Gastroesophageal sphincter (tissue), 4 donors: ENCODE results near the gene CGREF1. TPM values are rescaled to one million over a fixed set of nuclear protein-coding genes. Genes with fewer than 3 reads are reported as not detected.
"Not testable (repeated sequence)": the region's sequence is repeated elsewhere in the genome, so short reads cannot be mapped to it uniquely, and the experiment has no call there.

Source experiments
- ATAC-seq: fragments of 150-250 bp; one replicate; pipeline ENCODE4 v1.9.1; 2016; ENCODE audit warnings: mild to moderate bottlenecking, moderate library complexity
- H3K27ac ChIP-seq, 4 donors: fragments of 200-600 bp; sonication (generic) in 3 of 4; 1 replicate in 3 of 4; 2 replicates in 1 of 4; pipeline ENCODE4 v1.5.1; 2016 to 2019
- H3K27me3 ChIP-seq: fragments of 200-600 bp; sonication (generic); one replicate; pipeline ENCODE4 v1.5.1; 2019
- H3K36me3 ChIP-seq, 2 donors: fragments of 200-600 bp; sonication (generic); one replicate each; pipeline ENCODE4 v1.5.1; 2019; ENCODE audit warnings: control low read depth in 1 of 2
- H3K4me1 ChIP-seq, 3 donors: fragments of 200-600 bp; sonication (generic); 1 replicate in 2 of 3; 2 replicates in 1 of 3; pipeline ENCODE4 v1.5.1; 2016 to 2019; ENCODE audit warnings: control low read depth in 2 of 3
- H3K4me3 ChIP-seq, 2 donors: fragments of 200-600 bp; sonication (generic); one replicate each; pipeline ENCODE4 v1.5.1; 2019; ENCODE audit warnings: mild to moderate bottlenecking in 1 of 2, moderate library complexity in 1 of 2
- H3K9me3 ChIP-seq, 3 donors: fragments of 200-600 bp; sonication (generic); one replicate each; pipeline ENCODE4 v1.5.1; 2017 to 2019; ENCODE audit warnings: control low read depth in 2 of 3
- EP300 ChIP-seq: sonication (generic); formaldehyde crosslinking; IDR thresholded peaks from one replicate; pipeline ENCODE4 v1.6.1; 2017; ENCODE audit warnings: antibody characterized with exemption, mild to moderate bottlenecking
- POLR2A ChIP-seq, 2 donors: fragments of 450-650 bp; IDR thresholded peaks; one replicate each; pipeline ENCODE4 v1.6.1; 2017; ENCODE audit warnings: antibody characterized with exemption in 2 of 2, mild to moderate bottlenecking in 2 of 2, moderate library complexity in 1 of 2
- POLR2AphosphoS5 ChIP-seq: sonication (generic); formaldehyde crosslinking; IDR thresholded peaks from one replicate; pipeline ENCODE4 v1.6.1; 2017; ENCODE audit warnings: antibody characterized with exemption
- WGBS, 2 donors: methylation state at CpG; one replicate each; pipeline ENCODE4 v1.1.5; 2018; ENCODE audit warnings: low coverage in 1 of 2; 5-methylcytosine and 5-hydroxymethylcytosine counted together
- total RNA-seq, 4 donors: library from RNA; depleted of rRNA; stranded (reverse); fragments of >200 nt; gene quantifications; one replicate each; pipeline ENCODE4 v1.1.0, GENCODE V29; 2016
- TF ChIP-seq, protein P1 (sequence below), 4 experiments: fragments of 200-600 bp in 2 of 4; fragments of 450-650 bp in 2 of 4; sonication (generic) in 1 of 4; IDR thresholded peaks; one replicate each; pipeline ENCODE4 v1.5.1; 2017 to 2019; ENCODE audit warnings: antibody characterized with exemption in 4 of 4, mild to moderate bottlenecking in 2 of 4, moderate library complexity in 2 of 4

Gene CGREF1
- total RNA-seq, 4 donors from 2014 or later = 1.0 TPM; not detected in 3

- H3K36me3 ChIP-seq = peaks cover 0 to 6% of the 10 kb centered on the region in 2 donors
- WGBS, 2 donors = 22 to 26% methylated on average over 3 to 4 of the region's 7 CpGs
- peak overlapping the region; percentile 93 to 98 (median 96) for H3K27ac ChIP-seq
- TF ChIP-seq POLR2AphosphoS5 = no peak
- TF ChIP-seq, protein P1, sequence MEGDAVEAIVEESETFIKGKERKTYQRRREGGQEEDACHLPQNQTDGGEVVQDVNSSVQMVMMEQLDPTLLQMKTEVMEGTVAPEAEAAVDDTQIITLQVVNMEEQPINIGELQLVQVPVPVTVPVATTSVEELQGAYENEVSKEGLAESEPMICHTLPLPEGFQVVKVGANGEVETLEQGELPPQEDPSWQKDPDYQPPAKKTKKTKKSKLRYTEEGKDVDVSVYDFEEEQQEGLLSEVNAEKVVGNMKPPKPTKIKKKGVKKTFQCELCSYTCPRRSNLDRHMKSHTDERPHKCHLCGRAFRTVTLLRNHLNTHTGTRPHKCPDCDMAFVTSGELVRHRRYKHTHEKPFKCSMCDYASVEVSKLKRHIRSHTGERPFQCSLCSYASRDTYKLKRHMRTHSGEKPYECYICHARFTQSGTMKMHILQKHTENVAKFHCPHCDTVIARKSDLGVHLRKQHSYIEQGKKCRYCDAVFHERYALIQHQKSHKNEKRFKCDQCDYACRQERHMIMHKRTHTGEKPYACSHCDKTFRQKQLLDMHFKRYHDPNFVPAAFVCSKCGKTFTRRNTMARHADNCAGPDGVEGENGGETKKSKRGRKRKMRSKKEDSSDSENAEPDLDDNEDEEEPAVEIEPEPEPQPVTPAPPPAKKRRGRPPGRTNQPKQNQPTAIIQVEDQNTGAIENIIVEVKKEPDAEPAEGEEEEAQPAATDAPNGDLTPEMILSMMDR (IDR thresholded peaks at IDR 0.05) = no peak
- no peak for ATAC-seq
- no peaks in the 10 kb centered on the region for H3K9me3 ChIP-seq
- no peak overlapping the region for H3K4me3 ChIP-seq
- peaks cover 2 to 98% (median 43%) of the 10 kb centered on the region in 3 donors for H3K4me1 ChIP-seq
- no peaks in the 10 kb centered on the region for H3K27me3 ChIP-seq
Measured at GRCh38 chr2:27077231-27077630, 41.7 kb downstream of the CGREF1 start.

DNA sequence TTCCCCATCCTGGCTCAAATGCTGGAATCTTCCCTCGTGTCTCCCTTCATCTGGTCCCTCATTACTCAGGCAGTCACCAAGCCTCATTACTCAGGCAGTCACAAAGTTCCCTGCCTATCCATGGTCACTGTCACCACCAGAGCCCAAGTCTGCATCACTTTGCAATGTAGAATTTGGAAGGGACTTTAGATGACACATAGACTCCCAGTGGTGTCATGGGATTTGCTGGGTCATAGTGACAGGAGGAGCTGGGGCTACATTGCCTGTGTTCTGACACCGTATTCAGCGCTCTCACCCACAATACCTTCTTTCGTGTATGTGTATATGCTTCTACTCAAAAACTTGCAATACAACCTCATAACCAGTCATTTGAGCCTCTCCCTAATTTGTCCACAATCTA, 42.6 kb downstream of the CGREF1 start:
- Histone ChIP-seq H3K4me3 (no peak overlapping the region), H3K27me3 (no peaks in the 10 kb centered on the region), H3K27ac (peak overlapping the region in 3 of 4 donors; percentile 96 to 98 (median 97)), H3K9me3 (no peaks in the 10 kb centered on the region), H3K4me1 (peaks cover 0 to 93% (median 34%) of the 10 kb centered on the region in 3 donors), H3K36me3 (no peaks in the 10 kb centered on the region)
- no peak for ATAC-seq
- TF ChIP-seq POLR2AphosphoS5 (no peak), EP300 (no peak), POLR2A (IDR thresholded peaks at IDR 0.05) (no peak)
- TF ChIP-seq, protein P1 (IDR thresholded peaks at IDR 0.05) = no peak
- 61 to 89% methylated on average over 4 of the region's 4 CpGs for WGBS, 2 donors

DNA sequence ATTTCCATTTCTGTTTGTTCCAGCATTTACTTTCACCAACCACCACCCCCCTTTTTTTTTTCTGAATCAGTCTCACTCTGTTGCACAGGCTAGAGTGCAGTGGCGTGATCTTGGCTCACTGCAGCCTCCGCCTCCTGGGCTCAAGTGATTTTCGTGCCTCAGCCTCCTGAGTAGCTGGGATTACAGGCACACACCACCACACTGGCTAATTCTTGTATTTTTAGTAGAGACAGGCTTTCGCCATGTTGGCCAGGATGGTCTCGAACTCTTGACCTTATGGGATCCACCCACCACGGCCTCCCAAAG, 43.4 kb downstream of the CGREF1 start:
- Histone ChIP-seq H3K4me1 (peaks cover 0 to 91% (median 33%) of the 10 kb centered on the region in 3 donors), H3K27ac (peak overlapping the region in 3 of 4 donors; percentile 96 to 98 (median 97))
- not testable (repeated sequence) for H3K27me3 ChIP-seq, H3K36me3 ChIP-seq, ATAC-seq, H3K9me3 ChIP-seq, H3K4me3 ChIP-seq
- 17 to 75% methylated on average over 1 to 4 of the region's 6 CpGs for WGBS, 2 donors

- 29 to 47% methylated on average over 3 to 4 of the region's 4 CpGs for WGBS, 2 donors
- H3K4me3 ChIP-seq = no peak overlapping the region
- peak overlapping the region; percentile 21 to 98 (median 96) for H3K27ac ChIP-seq
- no peak for ATAC-seq
- H3K36me3 ChIP-seq = peaks cover 0 to 4% of the 10 kb centered on the region in 2 donors
- TF ChIP-seq EP300 = no peak
- TF ChIP-seq POLR2AphosphoS5 = no peak
- no peak for TF ChIP-seq POLR2A (IDR thresholded peaks at IDR 0.05)
- TF ChIP-seq, protein P1 (IDR thresholded peaks at IDR 0.05) = no peak
- no peaks in the 10 kb centered on the region for H3K27me3 ChIP-seq
- peaks cover 3 to 91% (median 33%) of the 10 kb centered on the region in 3 donors for H3K4me1 ChIP-seq
- H3K9me3 ChIP-seq = no peaks in the 10 kb centered on the region
Measured at GRCh38 chr2:27074738-27075565, 44.0 kb downstream of the CGREF1 start.

DNA sequence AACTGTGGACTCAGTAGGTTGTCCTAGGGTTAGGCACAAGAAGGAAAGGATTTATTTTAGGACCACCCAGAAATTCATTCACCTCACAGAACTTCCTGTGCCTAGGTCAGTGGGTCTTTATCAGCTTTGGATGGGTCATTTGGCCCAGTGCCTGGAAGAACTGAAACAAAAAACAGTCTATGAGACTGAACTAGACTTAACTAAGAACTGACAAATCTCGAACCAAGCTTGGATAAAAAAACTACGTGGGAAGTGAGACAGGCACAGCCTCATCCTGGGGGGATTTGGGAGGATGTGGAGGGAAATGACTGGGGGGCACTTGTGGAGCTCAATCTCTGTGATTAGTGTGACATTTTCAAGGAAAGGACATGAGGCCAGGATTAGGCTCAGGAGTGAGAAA, 45.1 kb downstream of the CGREF1 start:
- Histone ChIP-seq H3K27me3 (no peaks in the 10 kb centered on the region), H3K4me3 (no peak overlapping the region), H3K27ac (peak overlapping the region; percentile 39 to 98 (median 96)), H3K36me3 (peaks cover 0 to 15% of the 10 kb centered on the region in 2 donors), H3K9me3 (no peaks in the 10 kb centered on the region), H3K4me1 (peaks cover 5 to 91% (median 43%) of the 10 kb centered on the region in 3 donors)
- TF ChIP-seq POLR2AphosphoS5 = no peak
- TF ChIP-seq EP300 = no peak
- no peak for TF ChIP-seq POLR2A (IDR thresholded peaks at IDR 0.05)
- no peak for ATAC-seq
- 11% methylated on average over 2 of the region's 2 CpGs; no CpG with 5 or more reads in 1 of the 2 donors for WGBS, 2 donors

DNA sequence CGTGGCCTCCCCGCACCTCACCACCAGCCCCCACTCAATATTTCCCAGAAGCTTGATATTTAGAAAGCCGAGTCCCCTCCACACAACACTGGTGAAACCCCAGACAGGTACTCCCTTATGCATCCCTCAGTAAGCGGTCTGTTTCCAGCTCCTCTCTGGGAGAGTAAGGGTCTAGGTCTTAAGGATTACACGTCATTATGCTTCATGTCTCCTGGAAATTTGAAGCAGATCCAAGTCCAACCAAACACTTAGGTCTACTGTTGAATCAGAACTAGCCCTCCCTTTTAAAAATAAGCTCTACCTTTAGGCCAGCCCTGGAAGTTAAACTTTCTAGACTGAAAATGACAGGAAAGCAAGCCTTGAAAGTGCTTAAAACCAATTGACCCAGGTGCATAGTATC, 46.0 kb downstream of the CGREF1 start:
- peaks cover 0 to 24% of the 10 kb centered on the region in 2 donors for H3K36me3 ChIP-seq
- H3K27me3 ChIP-seq = no peaks in the 10 kb centered on the region
- no peaks in the 10 kb centered on the region for H3K9me3 ChIP-seq
- H3K4me3 ChIP-seq = peak overlapping the region in 1 of 2 donors; percentile 82
- ATAC-seq = no peak
- TF ChIP-seq POLR2AphosphoS5 = no peak
- TF ChIP-seq, protein P1 (IDR thresholded peaks at IDR 0.05) = no peak
- TF ChIP-seq POLR2A (IDR thresholded peaks at IDR 0.05) = no peak
- TF ChIP-seq EP300 = no peak
- H3K27ac ChIP-seq = peak overlapping the region; percentile 88 to 98 (median 97)
- WGBS, 2 donors = 27 to 31% methylated on average over 2 to 5 of the region's 5 CpGs
- peaks cover 5 to 93% (median 40%) of the 10 kb centered on the region in 3 donors for H3K4me1 ChIP-seq
